AG10803 (cell line): Measurements from ENCODE around the gene CCDC178.
"Not testable (repeated sequence)": the region's sequence is repeated elsewhere in the genome, so short reads cannot be mapped to it uniquely, and the experiment has no call there.

Experiments
- DNase-seq: peaks from one replicate; pipeline ENCODE4 v3.0.0; 2010; ENCODE audit warnings: low read depth
- H3K4me3 ChIP-seq: 2 replicates; pipeline ENCODE4 v1.5.1; 2011; ENCODE audit warnings: mild to moderate bottlenecking, low read length, control low read depth
- CTCF ChIP-seq: conservative IDR thresholded peaks from 2 replicates; pipeline ENCODE4 v1.5.1; 2011; ENCODE audit warnings: mild to moderate bottlenecking, low read length, control low read depth, inconsistent platforms

CCDC178 gene

GRCh38 chr18:33194793-33195192 is 245.7 kb downstream of the CCDC178 start:
- no peak for TF ChIP-seq CTCF
- DNase-seq = no peak
- no peak overlapping the region for H3K4me3 ChIP-seq

DNA sequence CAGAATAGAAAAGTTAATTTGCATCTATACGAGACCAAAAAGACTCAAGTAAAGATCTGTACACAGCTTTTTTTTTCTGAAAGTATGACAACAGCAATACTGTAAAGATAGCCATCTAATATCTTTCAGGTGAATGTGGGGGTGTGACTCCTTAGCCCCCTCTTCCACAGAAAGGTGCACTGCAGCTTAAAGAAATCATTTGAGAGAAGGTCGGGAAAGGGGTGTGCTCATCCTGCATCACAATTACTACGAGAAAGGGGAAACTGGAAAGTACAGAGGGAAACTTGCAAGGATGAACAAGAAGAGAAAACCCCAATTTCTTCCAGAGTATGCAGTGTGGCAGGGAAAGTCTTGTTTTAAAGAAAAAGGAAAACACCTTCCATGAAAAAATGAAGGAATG is 255.6 kb downstream of the CCDC178 start:
- no peak overlapping the region for H3K4me3 ChIP-seq
- TF ChIP-seq CTCF = no peak
- no peak for DNase-seq

- no peak overlapping the region for H3K4me3 ChIP-seq
- TF ChIP-seq CTCF = no peak
- no peak for DNase-seq
These were observed 256.3 kb downstream of the CCDC178 start for GRCh38 chr18:33184175-33184574.

- no peak overlapping the region for H3K4me3 ChIP-seq
- DNase-seq = no peak
- TF ChIP-seq CTCF = no peak
These were observed 257.4 kb downstream of the CCDC178 start for GRCh38 chr18:33183136-33183535.

DNA sequence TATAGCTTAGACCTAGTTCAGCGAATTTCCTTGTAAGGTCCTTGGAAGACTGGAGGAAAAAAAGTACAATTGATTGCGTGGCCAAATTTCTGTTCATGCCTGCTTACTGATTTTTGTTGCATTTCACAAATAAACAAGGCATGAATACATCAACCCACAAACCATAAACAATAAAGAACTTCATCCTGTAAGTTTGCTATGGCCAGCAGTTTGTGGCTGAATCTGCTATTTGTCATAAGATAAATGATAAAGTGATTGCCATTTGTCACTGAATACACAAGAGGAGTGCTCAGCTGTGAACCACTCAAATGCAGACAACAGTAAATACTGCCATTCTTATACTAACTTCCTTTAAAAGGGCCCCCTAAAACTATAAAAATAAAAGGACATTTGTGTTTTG is 259.5 kb downstream of the CCDC178 start:
- TF ChIP-seq CTCF = no peak
- DNase-seq = no peak

GRCh38 chr18:33169218-33169617 is 271.3 kb downstream of the CCDC178 start:
- H3K4me3 ChIP-seq = no peak overlapping the region
- no peak for TF ChIP-seq CTCF
- no peak for DNase-seq

More for the DNA sequence above, 259.5 kb downstream of the CCDC178 start:
- H3K4me3 ChIP-seq = no peak overlapping the region

DNA sequence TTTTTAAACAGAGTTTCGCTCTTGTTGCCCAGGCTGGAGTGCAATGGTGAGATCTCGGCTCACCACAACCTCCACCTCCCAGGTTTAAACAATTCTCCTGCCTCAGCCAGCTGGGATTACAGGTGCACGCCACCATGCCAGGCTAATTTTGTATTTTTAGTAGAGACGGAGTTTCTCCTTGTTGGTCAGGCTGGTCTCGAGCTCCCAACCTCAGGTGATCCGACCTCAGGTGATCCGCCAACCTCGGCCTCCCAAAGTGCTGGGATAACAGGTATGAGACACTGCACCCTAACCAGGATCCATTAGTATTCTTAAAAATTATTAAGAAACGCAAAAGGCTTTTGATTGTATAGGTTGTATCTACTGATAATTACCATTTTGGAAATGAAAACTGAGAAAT is 276.4 kb downstream of the CCDC178 start:
- DNase-seq, H3K4me3 ChIP-seq: not testable (repeated sequence)

DNA sequence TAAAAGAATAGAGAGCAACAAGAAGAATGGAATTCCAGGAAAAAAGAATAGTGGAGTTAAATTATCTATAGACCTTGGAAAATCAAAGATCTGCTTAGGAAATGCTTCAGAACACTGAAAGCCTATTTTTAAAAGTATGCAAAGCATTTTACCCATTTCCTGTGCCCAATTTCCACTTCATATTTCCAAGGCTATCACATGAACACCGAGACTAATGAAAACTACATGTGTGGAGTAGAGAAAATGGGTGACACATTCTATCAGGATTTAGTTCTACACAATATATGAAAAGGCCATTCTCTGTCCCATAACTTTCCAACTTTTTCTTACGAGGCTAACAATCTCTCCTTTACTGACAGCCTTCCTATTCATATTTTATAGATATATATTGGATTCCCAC is 279.4 kb downstream of the CCDC178 start:
- H3K4me3 ChIP-seq = no peak overlapping the region
- DNase-seq = no peak
- no peak for TF ChIP-seq CTCF
